Nephron progenitor cell (in vitro differentiated cells): ENCODE measurements around the gene LCP1.

Experiments
- DNase-seq: peaks from one replicate; pipeline ENCODE4 v3.0.0; 2021
- H3K27ac Mint-ChIP-seq: 2 replicates; pipeline ENCODE4 v1.8.0; 2021; ENCODE audit warnings: mild to moderate bottlenecking, moderate library complexity, mixed read lengths
- H3K27me3 Mint-ChIP-seq: 2 replicates; pipeline ENCODE4 v1.8.0; 2021; ENCODE audit warnings: mild to moderate bottlenecking, low read depth, mixed read lengths; ENCODE audit not compliant: poor library complexity
- H3K36me3 Mint-ChIP-seq: 2 replicates; pipeline ENCODE4 v1.8.0; 2021; ENCODE audit warnings: low read depth, mixed read lengths
- H3K4me1 Mint-ChIP-seq: 2 replicates; pipeline ENCODE4 v1.8.0; 2021; ENCODE audit warnings: mixed read lengths
- H3K4me3 Mint-ChIP-seq: 2 replicates; pipeline ENCODE4 v1.8.0; 2021; ENCODE audit warnings: mild to moderate bottlenecking, moderate library complexity, mixed read lengths
- H3K9me3 Mint-ChIP-seq: 2 replicates; pipeline ENCODE4 v1.8.0; 2021; ENCODE audit warnings: mild to moderate bottlenecking, moderate library complexity, mixed read lengths
- TF ChIP-seq, protein P1 (sequence below): fragments of 200-600 bp; sonication (generic); IDR thresholded peaks from 2 replicates; pipeline ENCODE4 v1.5.0; 2021; ENCODE audit warnings: antibody characterized with exemption

Gene LCP1

DNA sequence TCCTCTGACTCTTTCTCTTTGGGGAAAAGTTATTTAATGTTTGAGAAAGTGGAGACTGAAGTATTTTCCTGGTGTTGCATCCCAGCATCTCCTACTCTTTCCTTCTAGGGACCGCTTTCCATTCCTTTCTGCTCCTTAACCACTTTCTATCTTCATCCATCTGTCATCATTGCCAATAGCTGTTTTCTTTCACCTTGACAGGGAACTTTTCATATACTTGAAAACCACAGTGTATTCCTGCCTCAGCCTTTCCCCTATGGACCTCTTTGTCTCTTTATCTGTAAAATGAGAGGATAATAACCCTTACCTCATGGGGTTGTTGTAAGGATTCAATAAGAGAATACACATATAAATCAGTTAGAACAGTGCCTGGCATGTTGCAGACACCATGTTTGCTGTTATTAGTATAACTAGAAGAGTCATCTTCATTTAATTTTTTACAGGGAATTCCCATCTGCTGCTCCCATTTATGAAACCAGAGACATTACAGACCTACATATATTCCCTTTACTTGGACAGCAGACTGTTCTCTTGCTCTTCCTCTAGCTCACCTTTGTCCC lies 31.8 kb downstream of the LCP1 start:
- Mint-ChIP-seq H3K27ac (no peak overlapping the region), H3K4me1 (peaks cover 8% of the 10 kb centered on the region), H3K27me3 (peaks cover 5% of the 10 kb centered on the region), H3K4me3 (no peak overlapping the region), H3K9me3 (no peaks in the 10 kb centered on the region), H3K36me3 (no peaks in the 10 kb centered on the region)
- TF ChIP-seq, protein P1, sequence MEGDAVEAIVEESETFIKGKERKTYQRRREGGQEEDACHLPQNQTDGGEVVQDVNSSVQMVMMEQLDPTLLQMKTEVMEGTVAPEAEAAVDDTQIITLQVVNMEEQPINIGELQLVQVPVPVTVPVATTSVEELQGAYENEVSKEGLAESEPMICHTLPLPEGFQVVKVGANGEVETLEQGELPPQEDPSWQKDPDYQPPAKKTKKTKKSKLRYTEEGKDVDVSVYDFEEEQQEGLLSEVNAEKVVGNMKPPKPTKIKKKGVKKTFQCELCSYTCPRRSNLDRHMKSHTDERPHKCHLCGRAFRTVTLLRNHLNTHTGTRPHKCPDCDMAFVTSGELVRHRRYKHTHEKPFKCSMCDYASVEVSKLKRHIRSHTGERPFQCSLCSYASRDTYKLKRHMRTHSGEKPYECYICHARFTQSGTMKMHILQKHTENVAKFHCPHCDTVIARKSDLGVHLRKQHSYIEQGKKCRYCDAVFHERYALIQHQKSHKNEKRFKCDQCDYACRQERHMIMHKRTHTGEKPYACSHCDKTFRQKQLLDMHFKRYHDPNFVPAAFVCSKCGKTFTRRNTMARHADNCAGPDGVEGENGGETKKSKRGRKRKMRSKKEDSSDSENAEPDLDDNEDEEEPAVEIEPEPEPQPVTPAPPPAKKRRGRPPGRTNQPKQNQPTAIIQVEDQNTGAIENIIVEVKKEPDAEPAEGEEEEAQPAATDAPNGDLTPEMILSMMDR, result no peak
- no peak for DNase-seq

DNA sequence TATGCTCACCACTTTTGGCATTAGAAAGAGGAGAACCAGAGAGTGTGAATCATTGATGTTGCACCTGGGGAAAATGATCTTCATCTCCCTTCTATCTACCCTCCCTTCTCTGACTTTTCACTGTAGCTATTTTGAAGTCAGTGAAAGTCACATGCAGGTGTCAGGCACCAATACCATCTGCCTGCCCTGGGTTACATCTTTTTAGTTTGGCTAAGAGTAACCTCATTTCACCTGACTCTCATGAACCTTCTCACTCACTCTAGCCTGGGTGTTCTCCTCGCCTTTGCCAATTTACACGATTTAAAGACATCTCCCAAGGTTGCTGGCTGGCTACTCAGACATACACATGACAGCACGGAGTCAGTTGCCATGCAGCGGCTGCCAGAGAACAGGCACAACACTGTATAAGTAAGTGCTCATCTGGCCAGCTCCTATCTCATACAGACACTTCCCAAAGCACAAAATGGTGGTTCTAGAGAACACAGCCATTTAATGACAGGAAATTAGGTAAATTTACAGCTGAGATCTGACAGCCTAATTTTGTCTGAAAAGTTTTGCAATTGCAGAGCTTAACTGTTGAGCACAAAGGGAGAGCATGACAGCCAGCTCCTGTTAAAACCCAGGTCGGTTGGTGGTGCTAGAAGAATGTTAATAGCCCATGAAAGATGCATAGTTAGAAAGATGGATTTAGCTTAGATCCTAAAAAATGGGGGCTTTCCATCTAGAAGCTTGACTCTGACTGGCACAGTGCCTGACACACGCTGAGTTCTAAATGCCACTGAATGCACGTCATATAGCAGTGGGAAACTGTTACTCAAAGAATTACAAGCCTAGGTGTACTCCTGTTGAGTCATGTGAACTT lies 32.5 kb downstream of the LCP1 start:
- H3K27ac Mint-ChIP-seq, result no peak overlapping the region
- TF ChIP-seq, protein P1, result no peak
- H3K4me3 Mint-ChIP-seq, result no peak overlapping the region

DNA sequence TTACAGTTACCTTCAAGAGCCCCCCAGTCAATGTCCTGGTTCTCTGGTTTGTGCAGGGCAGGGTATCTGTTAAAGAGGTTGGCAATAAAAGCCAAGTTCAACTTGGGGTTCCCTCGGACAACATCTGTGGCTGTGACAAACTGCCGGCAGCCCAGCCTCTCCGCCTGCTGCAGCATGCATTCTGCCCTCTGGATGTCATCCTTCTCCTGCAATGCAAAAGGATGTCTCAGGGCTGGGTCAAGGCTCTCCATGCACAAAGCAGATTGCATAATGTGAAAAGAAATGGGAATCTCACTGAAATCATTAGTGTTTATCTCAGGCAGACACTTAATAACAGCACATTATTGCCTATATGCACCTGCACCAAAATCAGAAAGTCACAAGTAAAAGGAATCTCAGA lies 35.1 kb downstream of the LCP1 start:
- no peak overlapping the region for H3K4me3 Mint-ChIP-seq
- DNase-seq, result peak; percentile 32
- no peaks in the 10 kb centered on the region for H3K9me3 Mint-ChIP-seq
- H3K4me1 Mint-ChIP-seq, result peaks cover 17% of the 10 kb centered on the region
- H3K36me3 Mint-ChIP-seq, result no peaks in the 10 kb centered on the region
- no peak overlapping the region for H3K27ac Mint-ChIP-seq
- TF ChIP-seq, protein P1, result peak; percentile 17
- H3K27me3 Mint-ChIP-seq, result no peaks in the 10 kb centered on the region

More for the DNA sequence above, 32.5 kb downstream of the LCP1 start:
- Mint-ChIP-seq H3K27me3 (peaks cover 5% of the 10 kb centered on the region), H3K9me3 (no peaks in the 10 kb centered on the region), H3K4me1 (peaks cover 10% of the 10 kb centered on the region), H3K36me3 (no peaks in the 10 kb centered on the region)
- DNase-seq, result no peak

DNA sequence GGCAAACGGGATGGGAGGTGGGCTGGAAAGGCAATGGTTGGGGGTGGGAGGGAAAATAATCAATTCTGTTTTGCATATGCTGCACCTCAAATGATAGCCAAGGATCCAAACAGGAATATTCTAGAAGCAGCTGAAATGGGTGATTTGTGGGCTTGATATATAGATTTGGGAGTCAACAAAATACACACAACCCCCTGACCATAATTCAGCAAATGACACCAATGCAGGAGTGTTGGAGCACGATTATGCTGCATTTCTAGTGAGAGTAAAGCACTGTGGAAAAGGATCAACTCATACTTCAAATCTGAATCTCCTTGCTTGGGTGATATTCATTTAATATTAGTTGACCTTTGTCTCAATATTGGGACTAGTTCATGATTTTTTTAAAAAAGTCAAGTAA lies 36.0 kb downstream of the LCP1 start:
- Mint-ChIP-seq H3K36me3 (no peaks in the 10 kb centered on the region), H3K9me3 (no peaks in the 10 kb centered on the region), H3K27ac (no peak overlapping the region), H3K4me1 (peaks cover 17% of the 10 kb centered on the region), H3K4me3 (no peak overlapping the region), H3K27me3 (no peaks in the 10 kb centered on the region)
- no peak for DNase-seq
- TF ChIP-seq, protein P1, result no peak

DNA sequence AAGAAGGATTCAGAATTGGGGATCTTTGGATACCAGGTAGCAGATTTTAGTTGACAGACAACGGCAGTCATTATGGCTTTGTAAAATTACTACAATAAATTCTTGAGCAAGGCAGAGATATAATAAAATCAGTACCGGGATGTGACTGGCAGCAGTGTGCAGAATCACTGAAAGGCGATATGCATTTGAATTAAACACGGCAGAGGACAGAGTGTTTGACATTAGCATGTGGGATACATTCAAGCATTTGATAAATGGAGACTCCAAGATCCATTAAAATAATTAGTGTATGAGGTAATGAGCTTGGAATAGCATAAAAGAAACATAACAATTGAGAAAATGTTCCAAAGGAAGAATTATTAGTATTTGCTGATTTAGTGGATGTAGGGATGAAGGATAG lies 36.8 kb downstream of the LCP1 start:
- TF ChIP-seq, protein P1, result no peak
- Mint-ChIP-seq H3K36me3 (no peaks in the 10 kb centered on the region), H3K4me3 (no peak overlapping the region), H3K27me3 (no peaks in the 10 kb centered on the region), H3K9me3 (no peaks in the 10 kb centered on the region), H3K27ac (no peak overlapping the region), H3K4me1 (peaks cover 17% of the 10 kb centered on the region)
- no peak for DNase-seq
